H9 (cell line): Measurements from ENCODE around the gene NKAIN2. TPM values are rescaled to one million over a fixed set of nuclear protein-coding genes. Genes with fewer than 3 reads are reported as not detected.

Experiments
- DNase-seq: peaks from one replicate; pipeline ENCODE4 v3.0.0-alpha.2; 2017
- H2AFZ ChIP-seq: one replicate; pipeline ENCODE4 v1.6.1; 2013; ENCODE audit warnings: mild to moderate bottlenecking, low read length, control low read depth, moderate library complexity
- H2AK5ac ChIP-seq: 2 replicates; pipeline ENCODE4 v1.6.1; 2013; ENCODE audit warnings: low read length, control low read depth, mixed read lengths; ENCODE audit not compliant: insufficient read length
- H2BK120ac ChIP-seq: one replicate; pipeline ENCODE4 v1.6.1; 2013; ENCODE audit warnings: low read depth, mild to moderate bottlenecking, low read length, control low read depth, inconsistent platforms; ENCODE audit not compliant: poor library complexity, severe bottlenecking
- H2BK12ac ChIP-seq: 2 replicates; pipeline ENCODE4 v1.6.1; 2013; ENCODE audit warnings: low read length, control low read depth, mixed read lengths, low read depth; ENCODE audit not compliant: insufficient read length
- H2BK15ac ChIP-seq: 2 replicates; pipeline ENCODE4 v1.6.1; 2013; ENCODE audit warnings: low read depth, low read length, control low read depth
- H2BK20ac ChIP-seq: one replicate; pipeline ENCODE4 v1.6.1; 2013; ENCODE audit warnings: low read depth, mild to moderate bottlenecking, low read length, control low read depth, inconsistent platforms; ENCODE audit not compliant: poor library complexity, severe bottlenecking
- H2BK5ac ChIP-seq: 2 replicates; pipeline ENCODE4 v1.6.1; 2013; ENCODE audit warnings: low read length, control low read depth, mixed read lengths; ENCODE audit not compliant: insufficient read length
- H3K14ac ChIP-seq: 2 replicates; pipeline ENCODE4 v1.6.1; 2013; ENCODE audit warnings: low read length, control low read depth; ENCODE audit not compliant: insufficient read depth
- H3K18ac ChIP-seq: 2 replicates; pipeline ENCODE4 v1.6.1; 2013; ENCODE audit warnings: low read depth, mild to moderate bottlenecking, mixed read lengths, low read length, control low read depth; ENCODE audit not compliant: insufficient read length
- H3K23ac ChIP-seq: 2 replicates; pipeline ENCODE4 v1.6.1; 2013; ENCODE audit warnings: low read length, control low read depth, mixed read lengths, low read depth; ENCODE audit not compliant: insufficient read length
- H3K23me2 ChIP-seq: 2 replicates; pipeline ENCODE4 v1.6.1; 2013; ENCODE audit warnings: low read depth, mild to moderate bottlenecking, mixed read lengths, low read length, control low read depth; ENCODE audit not compliant: insufficient read length, poor library complexity, severe bottlenecking
- H3K27ac ChIP-seq: 2 replicates; pipeline ENCODE4 v1.5.1; 2013; ENCODE audit warnings: low read length, control low read depth, mixed read lengths, low read depth; ENCODE audit not compliant: insufficient read length
- H3K27me3 ChIP-seq: 2 replicates; pipeline ENCODE4 v1.6.1; 2013; ENCODE audit warnings: low read length, control low read depth, inconsistent platforms; ENCODE audit not compliant: insufficient read depth
- H3K4ac ChIP-seq: 2 replicates; pipeline ENCODE4 v1.6.1; 2013; ENCODE audit warnings: low read depth, mild to moderate bottlenecking, control low read depth, inconsistent platforms, low read length, moderate library complexity
- H3K4me1 ChIP-seq: 2 replicates; pipeline ENCODE4 v1.6.1; 2013; ENCODE audit warnings: low read length, control low read depth, inconsistent platforms; ENCODE audit not compliant: insufficient read depth
- H3K4me2 ChIP-seq: 2 replicates; pipeline ENCODE4 v1.6.1; 2013; ENCODE audit warnings: low read length, control low read depth, mixed read lengths; ENCODE audit not compliant: insufficient read length, insufficient read depth
- H3K56ac ChIP-seq: 2 replicates; pipeline ENCODE4 v1.6.1; 2013; ENCODE audit warnings: low read depth, mild to moderate bottlenecking, mixed read lengths, low read length, control low read depth; ENCODE audit not compliant: insufficient read length
- H3K79me1 ChIP-seq: 2 replicates; pipeline ENCODE4 v1.6.1; 2013; ENCODE audit warnings: low read depth, mild to moderate bottlenecking, moderate library complexity, low read length, control low read depth, inconsistent platforms; ENCODE audit not compliant: insufficient read depth, poor library complexity, severe bottlenecking
- H3K79me2 ChIP-seq: 2 replicates; pipeline ENCODE4 v1.6.1; 2013; ENCODE audit warnings: low read length, control low read depth, inconsistent platforms; ENCODE audit not compliant: insufficient read depth
- H3K9ac ChIP-seq: 2 replicates; pipeline ENCODE4 v1.6.1; 2013; ENCODE audit warnings: low read length, control low read depth, mixed read lengths; ENCODE audit not compliant: insufficient read length; ENCODE audit errors: extremely low read depth
- H3K9me3 ChIP-seq: one replicate; pipeline ENCODE4 v1.6.1; 2013; ENCODE audit warnings: low read depth, low read length, inconsistent platforms; ENCODE audit not compliant: control insufficient read depth
- H3T11ph ChIP-seq: one replicate; pipeline ENCODE4 v1.6.1; 2013; ENCODE audit warnings: mild to moderate bottlenecking, low read length, control low read depth, inconsistent platforms
- H4K20me1 ChIP-seq: one replicate; pipeline ENCODE4 v1.6.1; 2013; ENCODE audit not compliant: control insufficient read depth, insufficient read length, insufficient read depth
- H4K5ac ChIP-seq: 2 replicates; pipeline ENCODE4 v1.6.1; 2013; ENCODE audit warnings: low read depth, mild to moderate bottlenecking, mixed read lengths, low read length, control low read depth; ENCODE audit not compliant: insufficient read length
- H4K8ac ChIP-seq: replicated peaks from 2 replicates; pipeline ENCODE4 v1.6.1; 2013; ENCODE audit warnings: low read length, control low read depth, mixed read lengths, low read depth; ENCODE audit not compliant: insufficient read length
- H4K91ac ChIP-seq: 2 replicates; pipeline ENCODE4 v1.6.1; 2013; ENCODE audit warnings: low read depth, mild to moderate bottlenecking, moderate library complexity, mixed read lengths, low read length, control low read depth; ENCODE audit not compliant: insufficient read length
- H3K27ac Mint-ChIP-seq, 3 experiments: 2 replicates in 2 of 3; 3 replicates in 1 of 3; pipeline ENCODE4 v1.8.0; 2020 to 2021; ENCODE audit warnings: mixed read lengths in 3 of 3, mild to moderate bottlenecking in 1 of 3, moderate library complexity in 1 of 3
- H3K27me3 Mint-ChIP-seq: 2 replicates; pipeline ENCODE4 v1.8.0; 2021; ENCODE audit warnings: low read depth, mild to moderate bottlenecking, moderate library complexity, mixed read lengths
- H3K36me3 Mint-ChIP-seq, 3 experiments: 2 replicates in 2 of 3; 3 replicates in 1 of 3; pipeline ENCODE4 v1.8.0; 2020 to 2021; ENCODE audit warnings: low read depth in 3 of 3, mixed read lengths in 3 of 3; ENCODE audit not compliant: insufficient read depth in 1 of 3
- H3K4me1 Mint-ChIP-seq, 2 experiments: 2 replicates each; pipeline ENCODE4 v1.8.0; 2020; ENCODE audit warnings: mixed read lengths in 2 of 2
- H3K4me3 Mint-ChIP-seq, 2 experiments: 2 replicates in 1 of 2; 3 replicates in 1 of 2; pipeline ENCODE4 v1.8.0; 2020 to 2021; ENCODE audit warnings: mild to moderate bottlenecking in 2 of 2, mixed read lengths in 2 of 2, moderate library complexity in 1 of 2
- H3K9me3 Mint-ChIP-seq, 2 experiments: 2 replicates in 1 of 2; 3 replicates in 1 of 2; pipeline ENCODE4 v1.8.0; 2020; ENCODE audit warnings: mild to moderate bottlenecking in 2 of 2, mixed read lengths in 2 of 2, moderate library complexity in 1 of 2
- WGBS: extraction: QIAGEN DNeasy Blood & Tissue Kit; methylation state at CpG from one replicate; pipeline ENCODE4 v1.1.7; 2013; ENCODE audit warnings: missing lambda C conversion rate, low lambda C conversion rate, mixed read lengths; ENCODE audit not compliant: insufficient read length; ENCODE audit errors: extremely low coverage; 5-methylcytosine and 5-hydroxymethylcytosine counted together
- total RNA-seq: library from RNA; stranded (reverse); gene quantifications from 2 replicates; pipeline ENCODE4 v1.2.1, GENCODE V29; 2021
- TF ChIP-seq, protein P1 (sequence below): fragments of 200-600 bp; sonication (generic); conservative IDR thresholded peaks from 3 replicates; pipeline ENCODE4 v1.8.0; 2021; ENCODE audit warnings: antibody characterized with exemption, mild to moderate bottlenecking

Gene NKAIN2
- total RNA-seq, 1 experiment from 2014 or later = 0.17 TPM

DNA sequence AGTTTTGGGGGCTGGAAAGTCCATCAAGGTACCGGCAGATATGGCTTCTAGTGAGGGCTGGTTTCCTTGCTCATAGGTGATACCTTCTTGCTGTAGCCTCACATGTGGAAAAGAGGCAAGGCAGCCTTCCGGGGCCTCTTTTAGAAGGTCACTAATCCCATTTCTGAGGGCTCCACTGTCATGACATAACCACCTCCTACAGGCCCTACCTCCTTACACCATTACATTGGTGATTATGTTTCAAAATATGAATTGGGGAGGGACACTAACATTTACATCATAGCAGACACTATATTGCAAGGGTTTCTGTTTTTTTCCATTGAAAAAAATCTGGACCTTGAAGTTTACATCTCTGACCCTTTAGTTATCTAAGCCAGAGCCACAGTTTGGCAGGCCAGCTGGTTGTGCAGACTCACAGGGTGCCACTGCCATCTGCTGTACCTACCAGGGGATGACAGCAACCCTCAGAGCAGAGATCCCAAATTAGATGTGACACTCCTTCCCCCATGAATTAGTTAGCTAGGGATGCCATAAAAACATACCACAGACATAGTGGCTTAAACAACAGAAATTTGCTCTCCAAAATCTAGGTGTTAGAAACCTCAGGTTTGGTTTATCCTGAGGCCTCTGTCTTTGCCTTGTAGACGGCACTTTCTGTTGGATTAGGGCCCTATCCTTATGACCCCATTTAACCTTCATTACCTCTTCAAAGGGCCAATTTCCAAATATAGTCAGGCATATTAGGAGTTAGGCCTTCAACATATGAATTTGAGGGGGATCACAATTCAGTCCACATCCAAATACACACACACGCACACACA, 992.2 kb downstream of the NKAIN2 start:
- no peaks in the 10 kb centered on the region for H3K27me3 Mint-ChIP-seq
- peaks cover 3 to 17% of the 10 kb centered on the region in 2 experiments; a peak in 3 of 4 replicates for H3K4me1 Mint-ChIP-seq
- no peak overlapping the region for H2AK5ac ChIP-seq
- no peaks in the 10 kb centered on the region for H3K36me3 Mint-ChIP-seq
- TF ChIP-seq, protein P1, sequence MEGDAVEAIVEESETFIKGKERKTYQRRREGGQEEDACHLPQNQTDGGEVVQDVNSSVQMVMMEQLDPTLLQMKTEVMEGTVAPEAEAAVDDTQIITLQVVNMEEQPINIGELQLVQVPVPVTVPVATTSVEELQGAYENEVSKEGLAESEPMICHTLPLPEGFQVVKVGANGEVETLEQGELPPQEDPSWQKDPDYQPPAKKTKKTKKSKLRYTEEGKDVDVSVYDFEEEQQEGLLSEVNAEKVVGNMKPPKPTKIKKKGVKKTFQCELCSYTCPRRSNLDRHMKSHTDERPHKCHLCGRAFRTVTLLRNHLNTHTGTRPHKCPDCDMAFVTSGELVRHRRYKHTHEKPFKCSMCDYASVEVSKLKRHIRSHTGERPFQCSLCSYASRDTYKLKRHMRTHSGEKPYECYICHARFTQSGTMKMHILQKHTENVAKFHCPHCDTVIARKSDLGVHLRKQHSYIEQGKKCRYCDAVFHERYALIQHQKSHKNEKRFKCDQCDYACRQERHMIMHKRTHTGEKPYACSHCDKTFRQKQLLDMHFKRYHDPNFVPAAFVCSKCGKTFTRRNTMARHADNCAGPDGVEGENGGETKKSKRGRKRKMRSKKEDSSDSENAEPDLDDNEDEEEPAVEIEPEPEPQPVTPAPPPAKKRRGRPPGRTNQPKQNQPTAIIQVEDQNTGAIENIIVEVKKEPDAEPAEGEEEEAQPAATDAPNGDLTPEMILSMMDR = peak; percentile 81
- no peaks in the 10 kb centered on the region for H3K27me3 ChIP-seq
- H3K23ac ChIP-seq = no peak overlapping the region
- no peak overlapping the region for H3K9ac ChIP-seq
- no peak overlapping the region for H2BK15ac ChIP-seq
- no peak overlapping the region for H3K4me2 ChIP-seq
- H2BK20ac ChIP-seq = no peak overlapping the region
- no peak overlapping the region for H2AFZ ChIP-seq
- no peak overlapping the region for H3K56ac ChIP-seq
- H3K14ac ChIP-seq = no peak overlapping the region
- no peak overlapping the region for H3T11ph ChIP-seq
- H3K4me1 ChIP-seq = no peaks in the 10 kb centered on the region
- H4K20me1 ChIP-seq = no peaks in the 10 kb centered on the region
- H2BK120ac ChIP-seq = no peak overlapping the region
- no peak overlapping the region for H4K5ac ChIP-seq
- H3K27ac ChIP-seq = no peak overlapping the region
- no peak overlapping the region for H3K4me3 Mint-ChIP-seq
- H3K79me2 ChIP-seq = no peaks in the 10 kb centered on the region
- no peak overlapping the region for H3K4ac ChIP-seq
- WGBS = no CpG with 5 or more reads among the region's 4 CpGs
- DNase-seq = peak; percentile 42
- H3K9me3 ChIP-seq = no peaks in the 10 kb centered on the region
- H2BK12ac ChIP-seq = no peak overlapping the region
- H4K91ac ChIP-seq = no peak overlapping the region
- no peak overlapping the region for H2BK5ac ChIP-seq
- no peaks in the 10 kb centered on the region for H3K79me1 ChIP-seq
- H3K18ac ChIP-seq = no peak overlapping the region
- peak overlapping the region in 1 of 3 experiments; percentile 6; a peak in 1 of 7 replicates for H3K27ac Mint-ChIP-seq
- no peak overlapping the region for H4K8ac ChIP-seq
- H3K23me2 ChIP-seq = no peaks in the 10 kb centered on the region
- no peaks in the 10 kb centered on the region for H3K9me3 Mint-ChIP-seq
